Measurements from ENCODE around the gene BDNF.
"Not testable (repeated sequence)": the region's sequence is repeated elsewhere in the genome, so short reads cannot be mapped to it uniquely, and the experiment has no call there.

BDNF gene

GRCh38 chr11:27692781-27693180 lies 7.5 kb downstream of the BDNF start:
- H3K36me3 ChIP-seq (ENCODE audit: insufficient read depth, low read length), result no peaks in the 10 kb centered on the region
- H3K27ac ChIP-seq, result no peak overlapping the region
- DNase-seq (ENCODE audit: low read depth, low spot score), result no peak
- no peak overlapping the region for H3K4me3 ChIP-seq
- H3K9ac ChIP-seq (ENCODE audit: insufficient read length), result no peak overlapping the region
- H3K9me3 ChIP-seq (ENCODE audit: low read depth, low read length), result no peaks in the 10 kb centered on the region
- TF ChIP-seq EZH2 (IDR thresholded peaks at IDR 0.05) (no peak), FOXP2 (optimal IDR thresholded peaks at IDR 0.05; ENCODE audit: control extremely low read depth, extremely low read length, insufficient read depth) (no peak), POLR2AphosphoS5 (IDR thresholded peaks at IDR 0.05; ENCODE audit: borderline replicate concordance, low read depth, low read length) (no peak)

- H3K36me3 ChIP-seq (ENCODE audit: insufficient read depth, low read length), result no peaks in the 10 kb centered on the region
- H3K9me3 ChIP-seq (ENCODE audit: low read depth, low read length), result no peaks in the 10 kb centered on the region
- DNase-seq (ENCODE audit: low read depth, low spot score), result no peak
- H3K9ac ChIP-seq (ENCODE audit: insufficient read length), result no peak overlapping the region
- no peak for TF ChIP-seq EZH2 (IDR thresholded peaks at IDR 0.05)
- TF ChIP-seq FOXP2 (optimal IDR thresholded peaks at IDR 0.05; ENCODE audit: control extremely low read depth, extremely low read length, insufficient read depth), result no peak
- TF ChIP-seq POLR2AphosphoS5 (IDR thresholded peaks at IDR 0.05; ENCODE audit: borderline replicate concordance, low read depth, low read length), result no peak
- no peak overlapping the region for H3K27ac ChIP-seq
- no peak overlapping the region for H3K4me3 ChIP-seq
These were observed 12.2 kb downstream of the BDNF start for GRCh38 chr11:27688076-27688475.

GRCh38 chr11:27681664-27682063 lies 18.6 kb downstream of the BDNF start:
- Histone ChIP-seq H3K9ac (ENCODE audit: insufficient read length) (no peak overlapping the region), H3K36me3 (ENCODE audit: insufficient read depth, low read length) (no peaks in the 10 kb centered on the region), H3K27ac (no peak overlapping the region), H3K9me3 (ENCODE audit: low read depth, low read length) (no peaks in the 10 kb centered on the region), H3K4me3 (no peak overlapping the region)
- TF ChIP-seq FOXP2 (optimal IDR thresholded peaks at IDR 0.05; ENCODE audit: control extremely low read depth, extremely low read length, insufficient read depth) (no peak), POLR2AphosphoS5 (IDR thresholded peaks at IDR 0.05; ENCODE audit: borderline replicate concordance, low read depth, low read length) (no peak), EZH2 (IDR thresholded peaks at IDR 0.05) (no peak)
- no peak for DNase-seq (ENCODE audit: low read depth, low spot score)

GRCh38 chr11:27679136-27680015 lies 20.9 kb downstream of the BDNF start:
- no peaks in the 10 kb centered on the region for H3K36me3 ChIP-seq (ENCODE audit: insufficient read depth, low read length)
- no peak for DNase-seq (ENCODE audit: low read depth, low spot score)
- no peaks in the 10 kb centered on the region for H3K9me3 ChIP-seq (ENCODE audit: low read depth, low read length)
- H3K4me3 ChIP-seq, result no peak overlapping the region
- H3K9ac ChIP-seq (ENCODE audit: insufficient read length), result no peak overlapping the region
- no peak overlapping the region for H3K27ac ChIP-seq
- no peak for TF ChIP-seq FOXP2 (optimal IDR thresholded peaks at IDR 0.05; ENCODE audit: control extremely low read depth, extremely low read length, insufficient read depth)

GRCh38 chr11:27678242-27678641 lies 22.0 kb downstream of the BDNF start:
- TF ChIP-seq FOXP2 (optimal IDR thresholded peaks at IDR 0.05; ENCODE audit: control extremely low read depth, extremely low read length, insufficient read depth) (no peak), POLR2AphosphoS5 (IDR thresholded peaks at IDR 0.05; ENCODE audit: borderline replicate concordance, low read depth, low read length) (no peak), EZH2 (IDR thresholded peaks at IDR 0.05) (no peak)
- no peak for DNase-seq (ENCODE audit: low read depth, low spot score)
- H3K4me3 ChIP-seq, result no peak overlapping the region
- no peaks in the 10 kb centered on the region for H3K9me3 ChIP-seq (ENCODE audit: low read depth, low read length)
- H3K9ac ChIP-seq (ENCODE audit: insufficient read length), result no peak overlapping the region
- H3K36me3 ChIP-seq (ENCODE audit: insufficient read depth, low read length), result no peaks in the 10 kb centered on the region
- H3K27ac ChIP-seq, result no peak overlapping the region

GRCh38 chr11:27677108-27677507 lies 23.1 kb downstream of the BDNF start:
- Histone ChIP-seq H3K4me3 (no peak overlapping the region), H3K9ac (ENCODE audit: insufficient read length) (no peak overlapping the region), H3K36me3 (ENCODE audit: insufficient read depth, low read length) (no peaks in the 10 kb centered on the region), H3K27ac (no peak overlapping the region), H3K9me3 (ENCODE audit: low read depth, low read length) (no peaks in the 10 kb centered on the region)
- TF ChIP-seq EZH2 (IDR thresholded peaks at IDR 0.05), result no peak
- TF ChIP-seq FOXP2 (optimal IDR thresholded peaks at IDR 0.05; ENCODE audit: control extremely low read depth, extremely low read length, insufficient read depth), result no peak
- TF ChIP-seq POLR2AphosphoS5 (IDR thresholded peaks at IDR 0.05; ENCODE audit: borderline replicate concordance, low read depth, low read length), result no peak
- DNase-seq (ENCODE audit: low read depth, low spot score), result no peak

- H3K4me3 ChIP-seq, result no peak overlapping the region
- no peak for TF ChIP-seq POLR2AphosphoS5 (IDR thresholded peaks at IDR 0.05; ENCODE audit: borderline replicate concordance, low read depth, low read length)
- TF ChIP-seq EZH2 (IDR thresholded peaks at IDR 0.05), result no peak
- TF ChIP-seq FOXP2 (optimal IDR thresholded peaks at IDR 0.05; ENCODE audit: control extremely low read depth, extremely low read length, insufficient read depth), result no peak
- H3K36me3 ChIP-seq (ENCODE audit: insufficient read depth, low read length), result no peaks in the 10 kb centered on the region
- no peaks in the 10 kb centered on the region for H3K9me3 ChIP-seq (ENCODE audit: low read depth, low read length)
- no peak for DNase-seq (ENCODE audit: low read depth, low spot score)
- no peak overlapping the region for H3K9ac ChIP-seq (ENCODE audit: insufficient read length)
- no peak overlapping the region for H3K27ac ChIP-seq
These were observed 26.1 kb downstream of the BDNF start for GRCh38 chr11:27673979-27674663.

- no peak for DNase-seq (ENCODE audit: low read depth, low spot score)
- H3K9me3 ChIP-seq (ENCODE audit: low read depth, low read length), result no peaks in the 10 kb centered on the region
- H3K9ac ChIP-seq (ENCODE audit: insufficient read length), result no peak overlapping the region
- TF ChIP-seq EZH2 (IDR thresholded peaks at IDR 0.05), result no peak
- TF ChIP-seq POLR2AphosphoS5 (IDR thresholded peaks at IDR 0.05; ENCODE audit: borderline replicate concordance, low read depth, low read length), result no peak
- TF ChIP-seq FOXP2 (optimal IDR thresholded peaks at IDR 0.05; ENCODE audit: control extremely low read depth, extremely low read length, insufficient read depth), result no peak
- no peak overlapping the region for H3K27ac ChIP-seq
- H3K36me3 ChIP-seq (ENCODE audit: insufficient read depth, low read length), result no peaks in the 10 kb centered on the region
- H3K4me3 ChIP-seq, result no peak overlapping the region
These were observed 27.3 kb downstream of the BDNF start for GRCh38 chr11:27672836-27673464.

GRCh38 chr11:27665508-27666101 lies 34.6 kb downstream of the BDNF start:
- not testable (repeated sequence) for H3K4me3 ChIP-seq; H3K9me3 ChIP-seq (ENCODE audit: low read depth, low read length); H3K36me3 ChIP-seq (ENCODE audit: insufficient read depth, low read length); H3K9ac ChIP-seq (ENCODE audit: insufficient read length); H3K27ac ChIP-seq; DNase-seq (ENCODE audit: low read depth, low spot score)
